Stimulated activated CD8-positive, alpha-beta memory T cell treated with anti-CD3 and anti-CD28 coated beads, Interleukin-12 subunit alpha, Interleukin-12 subunit beta, amount 100 ng/mL, for 24 hours (primary cell): ENCODE measurements around the gene VASN.

Source experiments
- DNase-seq: peaks from one replicate; pipeline ENCODE4 v3.0.0-alpha.2; 2020; ENCODE audit errors: extremely low read depth

VASN gene

GRCh38 chr16:4403133-4403949, 31.7 kb downstream of the VASN start:
- no peak for DNase-seq

DNA sequence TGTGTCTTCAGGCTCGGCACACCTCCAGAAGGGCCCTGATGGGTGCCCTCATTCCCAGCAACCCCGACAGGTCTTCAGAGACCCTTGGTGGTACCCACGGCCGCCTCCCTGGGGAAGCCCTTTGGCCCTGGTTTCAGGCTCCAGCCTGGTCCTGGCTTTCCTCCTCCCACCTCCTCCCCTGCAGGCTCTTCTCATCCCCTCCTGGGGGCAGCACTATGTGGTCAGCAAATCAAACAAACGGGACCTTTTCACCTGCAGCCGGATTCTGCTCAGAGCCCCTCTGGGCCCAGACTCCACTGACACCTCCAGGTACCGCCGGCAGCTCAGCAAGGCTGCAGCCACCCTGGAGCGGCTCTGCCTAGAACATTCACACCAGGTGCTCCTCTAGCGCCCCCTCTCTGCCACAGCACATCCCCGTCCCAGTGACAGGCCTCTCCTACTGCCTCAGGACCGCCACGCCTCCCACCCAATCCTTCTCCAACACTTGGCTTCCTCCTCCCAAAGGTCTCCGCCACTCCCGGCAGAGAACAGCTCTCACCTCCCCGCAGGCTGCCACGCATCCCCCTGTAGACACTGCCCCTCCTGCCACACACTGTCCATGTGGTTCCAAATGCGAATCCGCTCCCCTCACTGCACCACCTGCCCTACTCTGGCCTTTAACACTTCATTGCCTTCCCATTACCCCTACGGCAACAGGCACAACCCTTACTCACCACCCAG, 32.8 kb downstream of the VASN start:
- DNase-seq, result no peak

DNA sequence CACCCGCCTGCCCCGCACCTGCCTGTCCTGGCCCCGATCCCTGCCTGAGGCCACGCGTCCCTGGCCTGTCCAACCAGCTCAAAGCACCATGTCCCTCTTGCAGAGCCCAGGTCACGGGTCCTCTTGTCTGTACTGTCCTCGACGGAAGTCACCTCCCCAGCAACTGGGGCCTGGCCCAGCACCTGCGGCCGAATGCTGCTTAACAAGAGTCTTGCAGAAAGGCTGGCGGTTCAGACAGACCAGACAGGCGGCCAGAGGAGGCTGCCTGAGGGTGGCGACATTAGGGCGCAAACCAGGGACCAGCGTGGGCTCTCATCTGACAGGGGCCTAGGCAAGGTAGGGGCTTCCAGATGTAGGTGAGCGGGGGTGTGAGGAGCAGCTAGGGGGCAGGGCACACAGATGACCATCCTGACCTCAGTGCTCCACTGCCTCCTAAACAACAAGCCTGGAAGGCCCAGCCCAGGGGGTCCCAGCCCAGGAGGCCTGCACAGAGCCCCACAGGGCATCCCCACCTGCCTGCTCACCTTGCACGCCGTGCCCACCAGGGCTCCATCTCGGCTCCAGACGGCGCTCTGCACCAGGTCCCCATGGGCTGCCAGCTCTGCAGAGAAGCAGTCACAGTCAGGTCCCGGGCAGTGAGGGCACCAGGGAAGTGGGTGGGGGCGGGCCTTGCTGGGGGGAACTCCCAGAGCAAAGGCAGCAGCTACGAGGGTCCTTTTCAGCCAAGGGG, 33.5 kb downstream of the VASN start:
- DNase-seq, result no peak

DNA sequence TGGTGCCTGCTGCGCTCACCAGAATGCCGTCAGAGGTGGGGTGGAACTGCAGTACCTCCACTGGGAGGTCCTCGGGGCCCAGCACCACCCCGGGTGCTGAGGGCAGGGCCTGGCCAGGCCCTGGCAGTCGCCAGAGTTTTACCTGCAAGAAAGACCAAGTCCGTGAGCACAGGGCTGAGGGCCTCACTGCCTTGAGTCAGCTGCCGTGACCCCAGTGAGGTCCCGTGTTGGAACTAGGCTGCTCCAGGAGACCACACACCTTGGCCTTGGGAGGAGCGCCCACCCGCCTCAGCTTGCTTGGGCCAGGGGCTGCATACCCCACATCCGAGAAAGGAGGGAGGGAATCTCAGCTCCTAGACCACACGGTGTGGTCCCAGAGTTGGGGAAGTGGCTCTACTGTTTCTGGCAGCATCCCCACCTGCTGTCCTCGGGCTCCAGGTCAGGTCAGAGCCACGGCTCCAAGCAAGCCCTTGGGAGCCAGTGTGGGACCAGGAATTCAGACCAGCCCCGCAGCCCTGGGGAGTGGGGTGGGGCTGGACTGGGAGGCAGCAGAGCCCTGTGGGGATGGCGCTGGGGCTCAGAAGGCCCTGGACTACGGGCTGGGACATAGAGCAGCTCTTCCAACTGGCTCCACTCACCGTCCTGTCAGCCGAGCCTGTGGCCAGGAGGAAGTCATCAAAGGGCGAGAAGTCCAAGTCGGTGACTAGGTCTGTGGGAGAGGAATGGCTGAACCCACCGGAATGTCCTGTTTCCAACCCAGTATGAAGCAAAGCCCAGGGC, 36.1 kb downstream of the VASN start:
- DNase-seq, result no peak

DNA sequence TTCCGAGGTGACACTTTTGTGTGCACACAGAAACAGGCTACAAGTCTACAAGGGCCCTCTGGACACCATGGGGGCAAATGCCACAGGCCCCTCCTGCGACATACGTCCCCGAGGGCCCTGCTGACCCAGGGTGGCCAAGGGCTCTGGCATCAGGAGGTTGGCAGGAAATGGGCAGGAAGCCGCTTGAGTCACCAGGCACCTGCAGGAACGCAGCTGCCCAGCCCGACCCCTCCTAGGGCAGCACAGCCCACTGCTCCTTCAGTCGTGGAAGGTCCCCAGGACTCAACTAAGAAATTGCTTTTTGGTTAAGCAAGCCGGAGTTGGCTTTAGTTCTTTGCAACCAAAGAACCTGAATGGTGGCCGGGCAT, 36.7 kb downstream of the VASN start:
- no peak for DNase-seq

GRCh38 chr16:4409081-4409932, 37.7 kb downstream of the VASN start:
- DNase-seq, result no peak

- no peak for DNase-seq
Measured at GRCh38 chr16:4410335-4411075, 38.9 kb downstream of the VASN start.

DNA sequence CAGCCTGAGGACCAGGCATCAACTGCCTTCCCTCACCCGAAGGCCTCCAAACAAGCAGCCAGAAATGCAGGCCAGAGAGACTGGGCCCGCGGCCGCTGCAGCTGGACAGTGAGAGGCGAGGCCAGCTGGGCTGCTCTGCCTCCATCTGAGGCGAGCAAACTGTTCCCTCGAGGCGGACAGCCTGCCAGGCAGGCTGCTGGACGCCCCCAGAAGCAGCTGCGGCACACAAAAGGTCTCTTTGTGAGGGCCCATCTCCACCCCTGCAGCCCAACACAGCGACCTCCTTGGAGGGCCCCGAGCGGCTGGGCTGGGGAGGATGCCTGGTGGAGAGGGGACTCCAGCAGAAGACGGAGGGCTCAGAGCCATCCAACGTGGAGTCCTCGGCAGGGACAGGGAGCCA, 40.0 kb downstream of the VASN start:
- no peak for DNase-seq

- DNase-seq, result no peak
Measured at GRCh38 chr16:4412159-4412558, 40.5 kb downstream of the VASN start.

- no peak for DNase-seq
Measured at GRCh38 chr16:4412854-4413253, 41.2 kb downstream of the VASN start.

DNA sequence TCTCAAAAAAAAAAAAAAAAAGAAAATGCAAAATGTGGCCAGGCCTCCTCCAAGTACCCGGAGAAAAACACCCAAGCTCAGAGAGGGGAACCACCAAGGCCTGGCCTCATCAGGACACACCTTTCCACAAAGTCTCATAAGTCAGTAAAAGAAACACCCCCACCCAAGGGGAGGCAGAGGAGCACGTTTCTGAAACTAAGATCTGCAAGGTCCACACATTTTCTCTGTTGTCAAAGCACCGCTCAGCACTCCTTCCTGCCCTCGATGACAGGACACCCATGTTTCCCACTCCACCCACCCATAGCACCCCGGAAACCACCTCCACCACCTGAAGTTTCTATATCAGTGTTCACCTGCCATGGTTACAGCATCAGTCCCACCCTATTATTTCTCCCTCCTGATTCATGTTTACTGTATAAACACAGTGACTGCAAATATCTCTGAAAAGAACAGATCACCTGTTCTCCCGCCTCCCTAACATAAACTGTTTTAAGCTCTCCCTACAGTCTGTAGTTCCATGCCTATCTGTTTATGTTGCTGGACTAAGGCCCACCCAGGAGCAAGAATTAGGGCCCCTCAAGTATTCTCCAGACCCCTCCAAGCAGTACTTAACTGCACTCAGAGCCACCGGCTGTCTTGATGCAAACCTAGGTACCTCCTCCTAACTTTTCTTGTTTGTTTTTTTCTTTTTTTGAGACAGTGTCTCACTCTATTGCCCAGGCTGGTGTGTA, 42.7 kb downstream of the VASN start:
- DNase-seq, result peak; percentile 58

GRCh38 chr16:4415538-4416199, 44.0 kb downstream of the VASN start:
- no peak for DNase-seq

GRCh38 chr16:4416200-4417032, 44.8 kb downstream of the VASN start, which contains the start of gene CORO7:
TSS of gene CORO7 (minus strand) at chr16:4416596. CDS start at chr16:4416518, 78 bp downstream.
- DNase-seq, result peak; percentile 98

DNA sequence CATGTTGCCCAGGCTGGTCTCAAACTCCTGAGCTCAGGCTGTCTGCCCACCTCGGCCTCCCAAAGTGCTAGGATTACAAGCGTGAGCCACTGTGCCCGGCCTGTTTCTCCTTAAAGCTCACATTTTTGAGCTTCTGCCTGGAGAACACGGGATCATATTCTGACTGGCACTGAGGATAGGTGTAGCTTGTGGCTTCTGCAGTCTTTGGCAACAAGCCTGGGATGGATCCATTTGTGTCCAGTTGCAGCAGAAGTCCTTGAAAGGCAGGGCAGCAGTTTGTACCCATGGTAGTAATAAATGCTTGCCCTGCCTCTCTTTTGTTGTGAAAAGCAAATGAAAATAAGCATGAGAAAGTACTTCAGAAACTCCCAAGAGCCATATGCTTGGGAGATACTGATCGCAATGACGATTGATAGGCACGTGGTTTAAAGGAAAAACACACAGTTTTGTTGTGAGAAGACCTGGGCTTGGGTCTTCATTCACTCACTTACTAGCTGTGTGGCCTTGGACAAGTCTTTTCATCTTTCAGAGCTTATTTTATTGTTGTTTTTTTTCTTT, 47.8 kb downstream of the VASN start:
- no peak for DNase-seq

GRCh38 chr16:4420505-4421105, 49.0 kb downstream of the VASN start:
- DNase-seq, result no peak

DNA sequence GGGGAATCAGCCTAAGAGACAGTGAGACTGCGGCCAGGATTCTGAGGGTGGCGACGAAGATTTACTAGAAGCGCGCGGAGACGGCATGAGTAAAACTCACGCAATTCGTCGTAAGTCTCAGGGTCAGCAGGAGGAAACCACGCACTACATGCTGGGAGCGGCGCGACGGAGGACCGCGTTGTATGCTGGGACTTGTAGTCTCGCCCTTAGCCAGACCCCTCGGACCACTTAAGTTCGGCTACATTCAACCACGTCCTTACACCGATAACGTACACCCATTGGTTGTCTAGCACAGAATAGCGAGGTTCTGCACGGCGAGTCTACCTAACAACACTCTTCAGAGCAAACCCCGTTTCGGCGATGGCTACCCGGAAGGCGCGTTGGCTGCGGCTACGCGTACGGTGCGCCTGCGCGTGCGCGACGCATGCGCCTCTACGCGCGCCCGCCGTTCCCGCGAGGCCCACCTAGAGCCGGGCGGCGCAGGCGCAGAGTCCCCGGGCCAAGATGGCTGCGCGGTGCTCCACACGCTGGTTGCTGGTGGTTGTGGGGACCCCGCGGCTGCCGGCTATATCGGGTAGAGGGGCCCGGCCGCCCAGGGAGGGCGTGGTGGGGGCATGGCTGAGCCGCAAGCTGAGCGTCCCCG, 53.9 kb downstream of the VASN start, which contains the start of gene DNAJA3:
TSS of gene DNAJA3 (plus strand) at position 491 of the 643 bp plus-strand sequence. CDS start at position 505, 14 bp downstream.
- DNase-seq, result peak; percentile 88
